Hematopoietic multipotent progenitor cell treated with erythropoietin and hydrocortisone succinate and interleukin-3 and kit ligand, for 17 days (in vitro differentiated cells): ENCODE data around the gene PAX2.

ENCODE experiments used
- DNase-seq: peaks from one replicate; pipeline ENCODE4 v3.0.0-alpha.2; 2015; ENCODE audit warnings: low spot score

The PAX2 gene

GRCh38 chr10:100755821-100756220, 10.4 kb downstream of the PAX2 start:
- no peak for DNase-seq

GRCh38 chr10:100759331-100759730, 13.9 kb downstream of the PAX2 start:
- DNase-seq = no peak

DNA sequence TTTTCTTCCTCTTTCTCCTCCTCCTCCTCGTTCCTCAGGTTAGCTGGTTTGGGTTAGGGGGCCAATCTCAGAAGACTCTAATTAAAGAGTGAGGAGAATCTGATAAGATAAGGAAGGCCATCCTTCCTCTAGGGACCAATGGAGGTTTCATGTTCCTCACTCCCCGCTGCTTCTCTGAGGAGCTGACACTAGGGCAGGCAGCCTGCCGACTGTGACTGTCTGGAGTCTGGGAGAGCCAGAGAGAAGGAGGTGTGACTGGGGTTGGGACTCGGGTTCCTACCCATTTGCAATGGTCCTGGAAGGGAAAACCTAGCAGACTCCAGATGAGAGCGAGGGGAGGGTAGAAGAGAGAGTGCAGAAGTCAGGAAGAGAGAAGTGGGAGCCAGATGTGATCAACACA, 15.3 kb downstream of the PAX2 start:
- DNase-seq = no peak

DNA sequence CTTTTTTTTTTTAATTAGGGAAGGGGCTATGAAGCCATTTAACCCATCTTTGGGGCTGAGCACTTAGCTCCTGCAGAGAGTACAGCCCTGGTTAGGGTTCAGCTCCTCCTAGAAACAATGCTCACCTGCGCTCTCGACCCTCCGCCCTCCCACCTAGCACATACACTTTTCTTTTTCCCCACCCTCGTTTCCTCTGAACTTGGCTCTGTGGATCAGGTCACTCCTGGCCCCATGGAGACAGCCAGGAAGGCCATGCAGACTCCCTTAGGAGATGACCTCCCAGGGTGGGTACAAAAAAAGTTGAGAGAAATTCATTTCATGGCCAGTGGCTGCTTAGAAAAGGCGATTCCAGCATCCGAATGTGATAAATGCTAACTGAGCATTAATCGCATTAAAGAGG, 15.8 kb downstream of the PAX2 start:
- DNase-seq = no peak

DNA sequence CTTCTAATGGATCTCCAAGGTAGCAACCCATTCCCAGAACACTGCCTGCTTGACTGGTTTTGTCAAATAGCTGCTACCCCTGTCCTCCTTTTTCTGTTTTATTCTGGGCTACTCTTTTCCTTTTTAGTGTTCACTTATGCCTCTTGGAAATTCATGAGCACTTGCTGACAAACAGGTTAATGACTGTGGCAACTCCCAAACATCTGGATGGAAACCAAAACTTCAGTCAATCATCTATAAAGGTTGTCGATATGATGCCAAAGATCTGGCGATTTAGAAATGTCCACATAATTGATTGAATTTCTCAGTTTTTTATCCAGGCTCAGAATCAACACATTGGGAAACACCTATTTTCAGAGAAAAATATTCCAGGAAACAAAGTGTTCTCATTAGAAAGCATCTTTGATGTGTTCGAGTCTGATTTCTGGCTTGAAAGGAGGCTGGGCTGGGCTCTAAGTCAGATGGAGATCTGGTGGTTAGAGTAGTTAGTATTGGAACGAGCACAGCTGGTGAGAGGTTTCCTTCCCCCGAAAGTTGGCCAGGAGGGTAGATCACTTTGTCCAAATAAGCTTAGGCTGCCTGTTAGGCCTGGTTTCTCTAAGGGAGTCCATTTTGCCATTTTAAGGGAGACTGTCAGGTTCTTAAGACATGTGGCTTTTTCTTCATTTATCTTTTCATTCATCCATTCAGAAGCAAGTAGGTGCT, 17.8 kb downstream of the PAX2 start:
- DNase-seq = no peak

DNA sequence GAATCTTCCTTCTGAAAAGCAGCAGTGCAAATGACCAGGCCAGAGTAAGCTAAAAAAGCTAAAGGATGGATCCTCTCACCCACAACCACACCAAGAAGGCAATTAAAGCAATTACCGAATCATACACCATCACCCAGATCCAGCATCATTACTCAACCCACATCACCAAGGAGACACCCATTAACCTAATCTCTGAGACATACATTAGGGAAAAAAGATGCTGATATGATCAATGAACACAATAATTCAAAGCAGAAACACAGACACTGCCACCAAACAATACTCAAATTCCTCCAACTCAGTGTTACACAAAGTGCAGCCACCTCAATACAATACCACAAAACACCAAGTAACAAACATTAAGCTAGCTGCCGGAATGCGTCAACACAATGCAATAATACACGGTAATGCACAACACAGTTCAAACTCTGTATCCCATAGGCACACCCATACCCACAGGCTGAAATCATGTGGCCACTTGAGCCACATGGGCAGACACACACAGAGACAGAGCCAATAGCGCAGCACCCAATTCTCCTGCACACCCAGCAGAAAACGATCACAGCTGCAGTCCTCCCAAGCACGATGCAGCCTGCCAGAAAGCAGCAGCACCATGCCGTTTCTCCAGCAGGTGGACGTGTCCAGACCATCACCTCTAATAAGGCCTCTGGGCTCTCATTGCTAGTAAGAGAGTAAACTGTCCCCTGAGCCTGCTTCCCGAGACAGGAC, 21.5 kb downstream of the PAX2 start:
- no peak for DNase-seq

GRCh38 chr10:100767422-100767775, 22.0 kb downstream of the PAX2 start:
- DNase-seq = no peak

- no peak for DNase-seq
These were observed 24.1 kb downstream of the PAX2 start for GRCh38 chr10:100769481-100769880.

DNA sequence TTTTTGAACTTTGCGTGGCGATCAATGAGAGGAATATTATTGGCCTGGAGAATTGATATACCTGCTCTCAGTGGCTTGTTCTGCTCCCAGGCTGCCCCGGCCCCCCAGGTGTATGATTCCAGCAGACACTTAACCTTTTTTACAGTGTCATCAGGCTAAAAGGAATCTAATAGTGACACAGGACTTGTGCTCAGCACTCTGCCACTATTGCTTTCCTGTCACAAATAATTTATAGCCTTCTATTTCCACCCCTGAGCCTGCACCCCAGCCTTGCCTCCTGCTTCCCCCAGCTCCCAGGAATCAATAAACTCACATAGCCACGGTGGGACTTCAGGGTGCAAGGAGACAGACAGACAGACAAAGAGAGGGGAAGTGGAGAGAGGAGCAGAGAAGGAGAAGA, 28.3 kb downstream of the PAX2 start:
- DNase-seq = no peak

DNA sequence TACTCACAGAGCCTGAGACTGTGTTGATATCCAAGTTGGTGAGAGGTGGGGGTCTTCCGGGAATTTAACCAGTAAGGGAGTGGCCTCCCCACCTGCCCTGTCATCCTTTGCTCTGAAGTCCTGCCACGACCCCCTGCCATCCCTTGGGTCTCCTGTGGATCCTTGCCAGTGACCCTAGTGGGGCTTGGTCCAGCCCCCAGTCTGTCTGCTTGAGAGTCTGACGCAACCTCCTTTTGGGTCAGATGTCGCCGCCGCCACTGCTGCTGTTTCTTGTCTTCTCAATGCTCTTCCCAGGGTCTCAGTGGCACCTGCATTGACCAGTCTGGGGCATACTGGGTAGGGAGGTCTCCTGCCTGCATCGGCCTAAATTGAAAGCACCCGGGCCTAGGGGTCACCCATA, 28.8 kb downstream of the PAX2 start:
- DNase-seq = no peak

- no peak for DNase-seq
These were observed 29.5 kb downstream of the PAX2 start for GRCh38 chr10:100774876-100775275.

- no peak for DNase-seq
These were observed 30.0 kb downstream of the PAX2 start for GRCh38 chr10:100775386-100775785.

DNA sequence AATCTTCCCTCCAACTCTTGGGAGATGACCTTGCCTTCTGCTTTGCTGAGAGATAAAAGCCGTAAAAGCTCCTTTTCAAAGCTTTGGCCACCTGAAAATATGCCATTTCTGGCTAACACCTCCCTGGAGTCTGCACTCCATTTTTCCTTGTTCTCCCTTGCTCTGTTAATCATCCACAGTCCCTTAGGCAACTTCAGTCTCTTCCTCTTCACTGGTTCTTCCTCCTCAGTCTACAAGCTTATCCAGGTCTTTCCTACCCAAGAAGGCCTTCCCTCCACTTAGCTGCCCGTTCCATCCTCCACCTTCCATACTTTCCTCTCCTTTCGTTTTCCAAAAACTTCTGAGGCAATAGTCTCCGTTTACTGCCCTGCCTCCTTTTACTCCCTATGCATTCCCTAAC, 30.5 kb downstream of the PAX2 start:
- no peak for DNase-seq

- no peak for DNase-seq
These were observed 31.3 kb downstream of the PAX2 start for GRCh38 chr10:100776671-100777070.

DNA sequence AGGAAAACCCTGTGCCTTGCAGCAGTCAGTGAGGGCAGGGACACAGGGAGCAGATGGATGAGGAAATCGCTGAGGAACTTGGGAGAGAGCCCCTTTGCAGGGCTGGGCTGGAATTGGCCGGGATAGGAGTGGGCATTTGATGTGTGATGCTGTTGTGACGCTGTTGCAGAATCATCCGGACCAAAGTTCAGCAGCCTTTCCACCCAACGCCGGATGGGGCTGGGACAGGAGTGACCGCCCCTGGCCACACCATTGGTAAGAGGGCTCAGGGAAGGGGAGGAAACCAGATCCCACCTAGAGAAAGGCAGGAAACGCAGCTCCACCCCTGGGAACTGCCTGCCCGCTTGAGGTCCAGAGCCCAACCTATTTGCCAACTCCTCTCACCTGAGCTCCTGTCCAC, 33.9 kb downstream of the PAX2 start:
- DNase-seq = no peak

GRCh38 chr10:100780324-100780723, 34.9 kb downstream of the PAX2 start:
- DNase-seq = no peak

DNA sequence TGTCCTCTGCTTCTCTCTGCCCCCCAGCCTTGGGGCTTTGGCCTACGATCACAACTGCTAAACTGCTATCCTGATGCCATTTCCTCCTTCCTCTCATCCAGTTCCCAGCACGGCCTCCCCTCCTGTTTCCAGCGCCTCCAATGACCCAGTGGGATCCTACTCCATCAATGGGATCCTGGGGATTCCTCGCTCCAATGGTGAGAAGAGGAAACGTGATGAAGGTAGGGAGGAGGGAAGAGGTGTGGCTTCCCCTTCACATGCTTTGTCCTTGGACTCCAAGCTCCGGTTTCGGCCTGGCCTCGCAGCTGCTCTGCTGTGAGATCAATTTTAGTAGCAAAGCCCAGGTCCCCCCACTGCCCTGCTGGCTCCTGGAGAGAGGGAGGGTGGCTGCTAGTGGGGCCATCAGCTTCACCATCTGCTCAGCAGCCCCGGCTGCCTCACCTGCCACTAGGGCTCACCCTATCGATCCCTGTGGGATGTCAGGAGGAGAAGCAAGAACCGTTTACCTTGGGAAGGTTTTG, 35.8 kb downstream of the PAX2 start:
- DNase-seq = no peak

DNA sequence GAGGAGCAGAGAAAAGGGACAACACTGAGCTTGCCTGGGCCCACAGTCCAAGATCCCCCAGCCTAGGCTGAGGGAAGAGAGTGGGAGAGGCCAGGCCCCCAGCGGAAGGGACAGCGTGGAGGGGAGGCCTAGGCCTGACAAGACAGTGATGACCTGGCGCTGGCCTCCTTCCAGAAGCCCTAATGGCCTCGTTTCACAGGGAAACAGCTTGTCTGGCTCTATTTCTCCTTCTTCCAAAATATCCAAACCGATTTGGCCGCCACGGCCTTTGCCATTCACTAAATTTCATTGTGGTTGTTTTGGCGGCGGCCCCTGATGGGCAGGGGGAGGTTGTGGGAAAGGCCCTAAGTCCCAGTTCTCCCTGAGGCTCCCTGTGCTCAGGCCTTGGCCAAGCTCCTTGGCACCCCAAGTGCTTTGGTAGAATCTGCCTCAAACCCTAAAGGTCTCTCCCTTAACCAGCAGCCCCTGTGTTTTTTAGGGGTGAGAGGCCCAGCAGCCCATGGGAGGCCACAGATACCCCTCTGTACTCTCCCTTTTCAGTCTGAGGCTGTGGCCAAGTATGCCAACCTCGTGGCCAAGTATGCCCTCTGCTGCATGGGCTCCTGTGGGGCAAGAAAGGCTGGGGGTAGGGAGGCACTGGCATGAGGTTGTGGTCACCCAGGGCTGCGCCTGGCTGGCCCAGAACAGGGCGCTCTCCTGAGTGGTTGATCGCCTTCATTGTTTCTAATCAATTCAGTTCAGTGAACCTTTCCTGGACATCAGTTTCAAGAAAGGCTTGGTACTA, 37.3 kb downstream of the PAX2 start:
- DNase-seq = no peak

DNA sequence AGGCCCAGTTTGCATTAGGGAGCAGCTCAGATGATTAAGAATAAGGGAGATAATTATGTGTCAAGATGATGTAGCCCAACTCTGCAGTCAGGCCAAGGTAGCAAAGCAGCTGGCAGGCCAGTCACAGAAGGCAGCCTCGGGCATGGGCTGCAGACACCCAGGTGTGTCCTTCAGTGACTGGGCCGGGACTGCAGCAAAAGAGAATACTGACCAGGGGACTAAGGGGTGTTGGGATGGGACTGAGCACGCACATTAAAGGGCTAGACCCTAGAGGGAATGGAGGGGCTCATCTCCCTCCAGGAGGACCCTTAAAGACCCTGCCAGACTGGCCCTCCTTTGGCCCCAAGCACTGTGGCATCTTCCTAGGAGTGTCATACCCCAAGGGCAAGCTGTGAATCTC, 38.7 kb downstream of the PAX2 start:
- no peak for DNase-seq

DNA sequence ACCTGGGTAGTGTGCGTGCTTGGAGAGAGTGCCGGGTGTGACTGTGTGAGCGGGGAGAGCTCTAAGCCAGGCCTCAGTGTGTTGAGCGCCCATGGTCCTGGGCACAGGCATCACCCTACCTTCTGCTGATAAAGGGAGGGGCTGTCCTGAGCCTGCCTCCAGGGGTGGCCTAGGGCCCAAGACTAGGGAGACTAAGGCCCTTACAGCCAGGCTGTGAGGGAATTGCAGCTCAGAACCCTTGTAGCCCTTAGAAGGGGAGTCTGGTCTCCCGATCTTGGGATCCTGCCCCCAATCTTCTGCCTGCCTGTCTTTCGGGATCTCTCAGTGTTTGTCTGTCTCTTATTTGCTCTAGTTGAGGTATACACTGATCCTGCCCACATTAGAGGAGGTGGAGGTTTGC, 41.2 kb downstream of the PAX2 start:
- no peak for DNase-seq

DNA sequence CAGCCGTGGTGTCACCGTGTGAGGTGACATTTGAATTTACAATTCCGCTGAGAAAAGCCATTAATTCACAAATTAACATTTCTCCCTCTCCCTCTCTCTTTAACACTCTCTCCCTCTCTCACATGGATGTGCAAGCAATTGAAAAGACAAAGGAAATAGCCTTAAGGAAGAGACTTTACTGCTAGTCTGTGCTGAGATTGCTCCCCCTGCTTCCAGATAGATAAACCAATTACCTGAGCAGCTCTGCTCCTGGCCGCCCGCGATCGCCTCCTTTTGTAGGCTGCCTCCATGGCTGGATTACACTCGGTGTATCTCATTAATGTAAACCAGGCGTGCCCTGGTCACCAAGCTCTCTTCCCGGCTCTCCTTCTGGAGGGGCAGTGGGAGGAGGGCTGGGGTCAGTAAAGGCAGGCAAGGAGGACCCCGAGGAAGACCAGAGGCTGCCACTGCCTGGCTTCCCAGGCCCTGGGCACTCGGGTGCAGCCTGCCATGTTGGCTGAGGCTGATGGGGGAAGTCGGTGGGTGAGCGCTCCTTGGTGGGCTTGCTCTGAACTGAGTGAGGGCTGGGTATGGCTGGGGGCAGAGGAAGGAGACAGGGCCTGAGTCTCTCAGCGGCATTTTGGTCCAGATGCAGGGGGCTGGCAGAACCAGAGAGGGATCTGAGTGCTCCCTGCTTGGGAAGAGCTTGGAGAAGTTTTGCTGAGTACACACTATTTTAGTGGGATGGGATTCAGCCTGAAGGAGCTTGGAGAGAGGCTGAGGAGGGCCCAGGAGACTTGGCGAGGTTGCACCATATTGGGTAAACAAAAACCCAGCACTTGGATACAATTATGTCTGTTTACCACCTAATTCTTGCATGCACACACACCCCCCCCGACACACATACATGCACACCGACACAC, 42.9 kb downstream of the PAX2 start:
- DNase-seq = no peak

DNA sequence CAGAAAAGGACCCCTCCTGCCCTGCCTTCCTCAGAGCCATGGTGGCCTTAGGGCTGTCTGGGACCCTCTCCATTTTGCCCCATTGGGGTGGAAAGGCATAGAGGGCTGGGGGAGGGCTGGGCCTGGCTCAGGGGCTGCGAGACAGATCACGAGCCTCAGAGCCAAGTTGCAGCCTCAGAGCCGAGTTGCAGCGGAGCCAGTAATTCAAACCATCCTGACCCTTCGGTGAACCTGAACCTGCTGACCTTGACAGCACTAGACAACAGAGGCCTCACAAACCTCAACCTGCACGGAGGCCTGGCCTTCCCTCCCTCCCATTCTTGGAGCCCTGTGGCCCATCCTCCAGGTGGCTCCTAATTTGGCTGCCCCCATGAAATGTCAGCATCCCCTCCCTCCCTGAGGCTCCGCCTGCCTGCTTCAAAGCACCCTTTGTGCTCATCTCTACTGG, 45.4 kb downstream of the PAX2 start:
- no peak for DNase-seq
